Measurements from ENCODE around the gene PSG7.
"Not testable (repeated sequence)": the region's sequence is repeated elsewhere in the genome, so short reads cannot be mapped to it uniquely, and the experiment has no call there.

GRCh38 chr19:42919070-42919756 lies 17.8 kb downstream of the PSG7 start:
- TF ChIP-seq, protein P1, sequence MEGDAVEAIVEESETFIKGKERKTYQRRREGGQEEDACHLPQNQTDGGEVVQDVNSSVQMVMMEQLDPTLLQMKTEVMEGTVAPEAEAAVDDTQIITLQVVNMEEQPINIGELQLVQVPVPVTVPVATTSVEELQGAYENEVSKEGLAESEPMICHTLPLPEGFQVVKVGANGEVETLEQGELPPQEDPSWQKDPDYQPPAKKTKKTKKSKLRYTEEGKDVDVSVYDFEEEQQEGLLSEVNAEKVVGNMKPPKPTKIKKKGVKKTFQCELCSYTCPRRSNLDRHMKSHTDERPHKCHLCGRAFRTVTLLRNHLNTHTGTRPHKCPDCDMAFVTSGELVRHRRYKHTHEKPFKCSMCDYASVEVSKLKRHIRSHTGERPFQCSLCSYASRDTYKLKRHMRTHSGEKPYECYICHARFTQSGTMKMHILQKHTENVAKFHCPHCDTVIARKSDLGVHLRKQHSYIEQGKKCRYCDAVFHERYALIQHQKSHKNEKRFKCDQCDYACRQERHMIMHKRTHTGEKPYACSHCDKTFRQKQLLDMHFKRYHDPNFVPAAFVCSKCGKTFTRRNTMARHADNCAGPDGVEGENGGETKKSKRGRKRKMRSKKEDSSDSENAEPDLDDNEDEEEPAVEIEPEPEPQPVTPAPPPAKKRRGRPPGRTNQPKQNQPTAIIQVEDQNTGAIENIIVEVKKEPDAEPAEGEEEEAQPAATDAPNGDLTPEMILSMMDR (conservative IDR thresholded peaks at IDR 0.05 in 1 of 2, IDR thresholded peaks at IDR 0.05 in 1 of 2; ENCODE audit: low read depth in 1 of 2, low read length in 2 of 2) = peak in 1 of 2 donors; percentile 20
- not testable (repeated sequence) for TF ChIP-seq EZH2 (IDR thresholded peaks at IDR 0.05; ENCODE audit: low read length, missing control alignments)
